HG03135 (cell line): ENCODE measurements around the gene PGAP1.
A peak's percentile ranks its signal among the peaks of the same experiment; 100 is the strongest.

ENCODE experiments used
- ATAC-seq: cut with Tn5 transposase; IDR thresholded peaks from one replicate; pipeline ENCODE4 v1.9.1; 2021; ENCODE audit warnings: mild to moderate bottlenecking, moderate library complexity; ENCODE audit not compliant: unreplicated experiment

Gene PGAP1, protein sequence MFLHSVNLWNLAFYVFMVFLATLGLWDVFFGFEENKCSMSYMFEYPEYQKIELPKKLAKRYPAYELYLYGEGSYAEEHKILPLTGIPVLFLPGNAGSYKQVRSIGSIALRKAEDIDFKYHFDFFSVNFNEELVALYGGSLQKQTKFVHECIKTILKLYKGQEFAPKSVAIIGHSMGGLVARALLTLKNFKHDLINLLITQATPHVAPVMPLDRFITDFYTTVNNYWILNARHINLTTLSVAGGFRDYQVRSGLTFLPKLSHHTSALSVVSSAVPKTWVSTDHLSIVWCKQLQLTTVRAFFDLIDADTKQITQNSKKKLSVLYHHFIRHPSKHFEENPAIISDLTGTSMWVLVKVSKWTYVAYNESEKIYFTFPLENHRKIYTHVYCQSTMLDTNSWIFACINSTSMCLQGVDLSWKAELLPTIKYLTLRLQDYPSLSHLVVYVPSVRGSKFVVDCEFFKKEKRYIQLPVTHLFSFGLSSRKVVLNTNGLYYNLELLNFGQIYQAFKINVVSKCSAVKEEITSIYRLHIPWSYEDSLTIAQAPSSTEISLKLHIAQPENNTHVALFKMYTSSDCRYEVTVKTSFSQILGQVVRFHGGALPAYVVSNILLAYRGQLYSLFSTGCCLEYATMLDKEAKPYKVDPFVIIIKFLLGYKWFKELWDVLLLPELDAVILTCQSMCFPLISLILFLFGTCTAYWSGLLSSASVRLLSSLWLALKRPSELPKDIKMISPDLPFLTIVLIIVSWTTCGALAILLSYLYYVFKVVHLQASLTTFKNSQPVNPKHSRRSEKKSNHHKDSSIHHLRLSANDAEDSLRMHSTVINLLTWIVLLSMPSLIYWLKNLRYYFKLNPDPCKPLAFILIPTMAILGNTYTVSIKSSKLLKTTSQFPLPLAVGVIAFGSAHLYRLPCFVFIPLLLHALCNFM

DNA sequence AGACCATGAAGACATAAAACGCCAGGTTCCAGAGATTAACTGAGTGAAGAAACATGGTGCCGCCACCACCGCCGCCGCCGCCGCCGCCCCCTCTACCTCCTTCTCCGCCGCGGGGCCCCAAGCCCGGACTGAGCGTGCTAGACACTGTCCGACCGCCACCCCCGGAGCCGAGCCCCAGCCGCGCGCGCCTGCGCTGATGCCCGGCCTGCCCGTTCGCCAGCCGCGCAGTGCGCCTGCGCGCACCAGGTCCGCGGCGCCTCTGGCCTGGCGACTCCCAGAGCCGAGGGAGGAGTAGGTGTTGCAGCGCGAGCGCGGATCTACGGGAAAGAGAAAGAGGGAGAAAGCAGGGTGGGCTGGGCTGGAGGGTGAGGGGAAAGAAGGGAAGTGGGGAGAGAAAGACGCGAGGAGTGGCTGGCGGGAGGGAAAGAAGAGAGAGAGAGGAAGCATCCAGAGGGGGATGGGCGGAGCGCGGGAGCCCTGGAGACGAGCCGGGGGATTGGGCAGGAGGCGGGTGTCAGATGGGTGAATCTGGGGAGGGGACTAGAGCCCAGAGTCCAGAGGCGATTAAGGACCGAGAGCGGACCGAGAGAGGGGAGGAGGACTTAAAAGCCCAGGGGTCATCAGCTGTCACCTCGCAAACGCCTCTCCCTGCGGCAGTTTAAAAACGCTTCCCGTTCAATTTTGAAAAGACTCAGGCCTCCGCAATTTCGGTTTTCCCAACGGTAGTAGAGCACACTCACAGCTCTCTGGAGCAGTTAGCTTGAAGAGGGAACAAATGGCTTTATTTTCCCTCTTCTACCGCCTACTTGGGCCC lies at the start of gene PGAP1:
PGAP1 (minus strand) TSS at position 146 of the 814 bp plus-strand sequence; CDS start at position 55, 91 bp downstream.
- peak; percentile 89 for ATAC-seq

DNA sequence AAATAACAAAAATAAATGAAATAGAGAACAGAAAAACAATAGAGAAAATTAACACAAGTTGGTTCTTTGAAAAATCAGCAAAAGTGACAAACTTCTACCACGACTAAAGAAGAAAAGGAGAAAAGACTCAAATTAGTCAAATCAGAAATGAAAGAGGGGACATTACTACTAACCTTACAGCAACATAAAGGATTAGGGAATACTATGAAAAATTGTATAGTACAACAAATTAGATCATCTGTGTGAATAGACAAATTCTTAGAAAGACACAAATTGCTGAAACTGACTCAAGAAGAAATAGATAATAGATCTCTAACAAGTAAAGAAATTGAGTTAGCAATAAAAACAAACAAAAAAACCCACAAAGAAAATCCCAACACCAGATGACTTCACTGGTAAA lies 48.5 kb upstream of the PGAP1 start:
- ATAC-seq: no peak

DNA sequence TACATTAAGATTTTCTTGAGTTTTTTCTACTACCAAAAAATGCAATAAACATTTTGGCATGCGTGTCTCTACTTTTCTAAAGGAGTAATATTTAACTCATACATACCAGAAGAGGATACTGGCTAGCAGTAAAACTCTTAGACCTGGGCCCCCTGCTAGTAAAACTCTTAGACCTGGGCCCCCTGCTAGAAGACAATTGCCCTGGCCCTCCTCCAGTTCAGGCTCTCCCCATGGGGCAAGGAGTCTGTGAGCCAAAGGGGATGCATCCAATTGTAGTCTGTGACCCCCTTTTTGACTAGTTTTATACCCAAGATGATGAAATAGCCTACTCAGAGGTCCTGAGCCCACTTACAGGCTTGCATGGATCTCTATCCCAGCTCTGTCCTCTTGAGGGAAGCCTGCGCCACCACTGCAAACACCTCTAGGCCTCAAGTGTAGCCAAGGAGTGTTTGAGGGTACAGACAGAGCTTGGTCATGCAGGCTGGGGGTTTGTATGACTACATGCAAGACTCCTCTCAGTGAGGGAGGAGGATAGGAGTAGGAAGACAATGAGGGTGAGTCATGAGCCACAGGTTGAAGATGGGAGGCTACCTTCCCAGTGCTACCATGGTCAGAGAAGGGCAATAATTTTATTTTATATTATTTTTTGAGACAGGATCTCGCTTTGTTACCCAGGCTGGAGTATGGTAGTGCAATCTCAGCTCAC lies 45.2 kb upstream of the PGAP1 start:
- no peak for ATAC-seq

DNA sequence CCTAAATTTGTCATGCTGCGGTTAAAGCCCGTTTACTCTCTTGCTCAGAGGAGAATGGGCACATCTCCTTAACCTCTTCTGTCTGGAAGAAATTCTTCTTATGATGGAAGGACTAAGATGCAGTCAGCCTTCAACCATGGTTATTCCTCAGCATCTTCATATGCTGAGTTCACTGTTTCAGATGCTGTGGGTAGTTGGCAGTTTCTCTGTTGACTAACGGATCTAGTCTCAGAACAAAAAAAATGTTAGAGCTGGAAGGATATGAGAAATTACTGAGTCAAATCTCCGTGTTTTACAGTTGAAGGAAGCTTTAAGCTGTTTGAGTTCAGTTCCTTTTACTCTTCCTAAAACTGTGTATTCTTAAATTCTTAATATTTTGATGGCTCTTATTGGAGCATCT lies 43.6 kb upstream of the PGAP1 start:
- no peak for ATAC-seq

DNA sequence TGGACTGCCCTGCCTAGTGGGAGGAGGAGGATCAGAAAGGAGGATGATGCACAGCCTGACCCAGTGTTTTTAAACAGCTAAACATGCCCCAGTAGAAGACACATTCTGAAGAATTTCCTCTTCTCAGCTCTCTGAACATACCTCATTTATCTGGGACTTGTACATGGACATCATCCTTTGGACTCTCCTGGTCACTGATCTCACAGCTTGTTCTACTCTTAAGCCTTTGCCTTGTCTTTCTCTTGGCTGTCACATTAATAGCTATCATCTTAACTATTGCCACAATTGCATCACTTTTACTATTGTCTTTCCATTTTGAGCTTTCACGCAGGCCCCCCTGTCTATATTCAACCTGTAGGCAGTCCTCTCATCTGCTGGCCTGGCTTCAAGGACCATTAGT lies 42.0 kb upstream of the PGAP1 start:
- no peak for ATAC-seq

DNA sequence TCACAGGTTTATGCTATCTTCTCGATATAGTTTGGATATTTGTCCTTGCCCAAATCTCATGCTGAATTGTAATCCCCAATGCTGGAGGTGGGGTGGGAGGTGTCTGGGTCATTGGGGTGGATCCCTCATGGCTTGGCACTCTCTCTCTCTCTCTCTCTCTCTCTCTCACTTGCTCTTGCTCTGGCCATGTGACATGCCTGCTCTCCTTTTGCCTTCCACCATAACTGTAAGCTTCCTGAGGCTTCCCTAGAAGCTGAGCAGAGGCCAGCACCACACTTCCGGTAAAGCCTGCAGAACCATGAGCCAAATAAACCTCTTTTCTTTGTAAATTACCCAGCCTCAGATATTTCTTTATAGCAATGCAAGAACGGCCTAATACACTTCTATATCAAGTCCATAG lies 41.3 kb upstream of the PGAP1 start:
- no peak for ATAC-seq

DNA sequence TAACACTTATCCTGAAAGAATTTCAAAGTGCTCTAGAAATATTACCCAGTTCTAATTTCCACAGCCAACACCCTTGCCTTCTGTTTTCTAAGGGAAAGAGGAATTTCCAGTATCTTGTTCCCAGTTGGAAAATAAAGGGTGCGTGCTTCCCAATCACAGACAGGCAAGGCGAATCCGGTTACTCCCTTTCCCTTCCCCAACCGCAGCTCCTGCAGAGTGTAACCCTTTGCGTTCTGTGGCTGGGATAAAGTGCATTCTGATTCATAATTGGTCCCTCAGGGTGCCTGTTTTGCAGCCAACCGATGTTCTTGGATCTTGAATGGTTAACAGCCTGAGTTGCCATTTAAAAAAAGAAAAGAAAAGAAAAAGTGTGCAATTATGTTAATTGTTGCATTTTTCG lies 40.6 kb upstream of the PGAP1 start:
- ATAC-seq: no peak

DNA sequence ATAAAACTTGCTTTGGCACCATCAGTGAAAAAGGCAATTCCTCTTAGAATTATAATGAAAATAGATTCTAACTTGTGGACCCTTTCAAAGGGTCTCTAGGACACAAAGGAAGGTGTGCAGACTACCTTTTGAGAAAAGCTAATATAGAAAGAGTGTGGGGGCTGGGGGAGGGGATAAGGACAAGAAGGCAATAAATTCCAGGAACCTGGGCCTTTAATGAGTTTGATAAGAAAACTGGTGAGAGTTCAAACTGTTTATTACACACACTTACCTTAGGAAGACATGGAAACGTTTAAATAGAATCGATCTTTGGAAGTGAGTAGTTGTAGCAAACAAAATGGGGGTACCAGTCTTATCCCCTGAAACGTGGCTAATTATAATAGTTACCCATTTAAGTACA lies 39.6 kb upstream of the PGAP1 start:
- no peak for ATAC-seq

DNA sequence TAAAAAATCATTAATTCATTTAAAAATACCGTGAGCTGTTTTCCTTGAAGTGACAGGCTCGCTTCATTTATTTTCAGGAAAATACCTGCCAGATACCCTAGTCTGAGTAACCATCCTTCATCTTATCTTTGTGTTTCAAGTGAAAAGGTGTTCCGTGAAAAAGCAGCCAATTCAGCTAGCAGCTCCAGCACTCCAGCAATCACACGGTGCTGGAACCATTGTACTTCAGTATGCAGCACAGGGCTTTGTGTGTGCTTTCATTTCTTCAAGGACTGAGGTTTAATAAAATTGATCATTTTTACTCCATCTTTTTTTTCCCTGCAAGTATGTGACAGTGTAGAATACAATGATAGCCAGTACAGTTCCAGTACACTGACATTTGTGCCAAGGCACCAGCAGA lies 39.1 kb upstream of the PGAP1 start:
- ATAC-seq: no peak

DNA sequence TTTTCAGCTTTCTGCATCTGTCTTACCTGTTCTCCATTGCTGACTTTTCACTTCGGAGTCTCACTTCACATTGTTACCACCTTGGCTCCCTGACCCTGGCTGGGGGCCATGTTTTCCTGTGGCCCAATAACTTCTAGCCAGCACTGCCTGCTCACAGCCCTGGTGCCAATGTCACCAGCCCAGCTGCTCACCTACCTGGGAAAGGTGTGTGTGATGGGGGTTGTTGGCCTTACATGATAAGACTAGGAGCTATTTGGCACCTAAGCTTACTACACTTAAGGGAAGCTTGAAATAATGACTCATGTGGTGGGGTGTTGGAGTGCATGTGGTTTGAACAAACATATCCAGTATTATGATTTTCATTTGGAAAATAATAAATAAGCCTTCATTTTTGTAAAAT lies 37.5 kb upstream of the PGAP1 start:
- no peak for ATAC-seq

DNA sequence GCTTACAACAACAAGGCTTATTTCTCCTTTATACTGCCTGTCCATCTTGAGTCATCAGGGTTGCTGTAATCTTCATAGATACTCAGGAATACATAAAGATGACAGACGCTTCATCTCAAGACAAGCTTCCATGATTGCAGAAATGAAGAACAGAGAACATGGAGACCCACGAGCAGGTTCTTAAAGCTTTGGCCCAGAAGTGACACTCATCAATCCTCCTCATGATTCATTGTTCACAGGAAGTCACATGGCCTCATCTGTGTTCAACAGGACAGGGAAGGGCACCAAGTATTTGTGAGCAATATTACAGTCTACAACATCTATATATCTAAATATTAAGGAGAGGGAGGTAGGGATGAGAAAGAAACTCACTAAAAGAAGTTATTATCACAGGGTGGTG lies 36.5 kb upstream of the PGAP1 start:
- no peak for ATAC-seq

DNA sequence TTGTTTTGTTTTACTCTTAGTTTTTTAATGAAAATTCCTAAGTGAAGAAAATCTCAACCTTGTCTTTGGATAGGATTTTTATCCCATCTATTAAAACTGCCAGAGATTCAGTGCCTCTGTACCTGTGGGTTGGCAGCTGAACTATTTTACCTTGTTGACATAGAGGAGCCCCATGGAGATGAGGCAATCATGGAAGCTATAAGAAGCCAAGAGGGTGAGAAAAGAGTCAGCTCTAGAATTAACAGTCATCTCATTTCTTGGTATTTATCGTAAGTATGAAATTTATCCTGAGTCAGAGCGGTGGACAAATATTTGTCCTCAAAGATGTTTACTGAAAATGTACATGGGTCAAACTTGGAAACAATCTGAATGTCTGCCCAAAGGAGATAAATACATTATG lies 35.8 kb upstream of the PGAP1 start:
- no peak for ATAC-seq

DNA sequence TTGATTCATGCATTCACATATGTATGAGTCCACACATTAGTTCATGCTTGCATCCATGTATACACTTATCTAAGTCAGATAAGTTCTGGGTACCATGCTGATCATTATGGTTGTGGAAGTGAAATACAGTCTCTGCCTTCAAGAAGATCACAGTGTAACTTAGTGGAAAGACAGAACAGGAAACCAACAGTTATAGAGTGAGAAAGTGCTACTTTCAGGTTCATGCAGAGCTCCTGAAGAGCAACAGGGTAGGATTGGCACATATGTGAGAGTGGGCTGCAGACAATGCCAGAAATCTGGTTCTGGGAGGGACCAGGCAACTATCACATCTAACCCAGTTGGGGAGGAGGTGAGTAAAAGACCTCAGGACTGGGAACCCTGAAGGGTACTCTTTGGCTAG lies 35.4 kb upstream of the PGAP1 start:
- peak; percentile 99 for ATAC-seq

DNA sequence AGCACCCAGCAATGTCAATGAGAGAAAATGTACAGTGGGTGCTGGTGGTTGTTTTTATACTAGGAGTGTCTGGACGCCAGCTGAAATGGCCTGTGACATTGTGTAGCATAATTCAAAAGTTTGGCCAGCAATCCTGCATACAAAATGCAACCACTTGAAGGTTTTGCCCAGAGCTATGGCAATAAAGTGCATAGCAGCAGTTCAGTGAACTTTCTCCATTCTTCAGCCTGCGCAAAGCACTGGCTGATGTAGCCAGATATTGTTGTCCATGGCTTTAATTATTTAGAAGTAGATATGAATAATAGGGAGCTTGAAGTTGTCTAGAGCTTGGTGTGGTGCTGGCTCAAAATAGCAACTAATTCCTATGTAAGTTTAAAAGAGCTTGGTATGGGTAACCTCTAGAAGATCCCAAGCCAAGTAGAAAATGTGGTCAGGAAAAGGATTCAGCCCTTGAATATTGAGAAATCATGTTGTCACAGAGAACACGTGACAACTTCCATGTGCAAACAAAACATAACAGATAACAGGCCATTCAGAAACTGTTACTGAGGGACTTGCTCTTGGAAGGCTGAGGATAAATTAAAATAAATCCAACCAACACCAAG lies 33.3 kb upstream of the PGAP1 start:
- no peak for ATAC-seq

DNA sequence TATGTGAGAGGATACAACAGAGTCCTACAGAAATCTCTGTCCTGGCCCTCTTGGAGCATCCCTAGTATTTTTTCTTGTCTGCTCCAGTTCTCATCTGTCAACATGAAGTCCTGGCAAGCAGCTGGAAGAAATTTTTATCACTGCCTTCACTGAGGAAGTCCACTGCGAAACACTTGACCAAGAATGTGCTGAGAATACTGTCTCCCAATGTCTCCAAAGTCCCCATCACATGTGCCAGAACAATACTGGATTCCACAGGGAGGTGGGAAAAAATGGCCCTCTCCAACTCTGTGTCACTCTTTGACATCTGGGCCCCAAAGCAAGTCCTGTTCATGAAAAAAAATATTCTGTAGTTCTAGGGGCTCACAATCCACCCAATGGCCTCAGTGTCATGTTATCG lies 32.8 kb upstream of the PGAP1 start:
- no peak for ATAC-seq

DNA sequence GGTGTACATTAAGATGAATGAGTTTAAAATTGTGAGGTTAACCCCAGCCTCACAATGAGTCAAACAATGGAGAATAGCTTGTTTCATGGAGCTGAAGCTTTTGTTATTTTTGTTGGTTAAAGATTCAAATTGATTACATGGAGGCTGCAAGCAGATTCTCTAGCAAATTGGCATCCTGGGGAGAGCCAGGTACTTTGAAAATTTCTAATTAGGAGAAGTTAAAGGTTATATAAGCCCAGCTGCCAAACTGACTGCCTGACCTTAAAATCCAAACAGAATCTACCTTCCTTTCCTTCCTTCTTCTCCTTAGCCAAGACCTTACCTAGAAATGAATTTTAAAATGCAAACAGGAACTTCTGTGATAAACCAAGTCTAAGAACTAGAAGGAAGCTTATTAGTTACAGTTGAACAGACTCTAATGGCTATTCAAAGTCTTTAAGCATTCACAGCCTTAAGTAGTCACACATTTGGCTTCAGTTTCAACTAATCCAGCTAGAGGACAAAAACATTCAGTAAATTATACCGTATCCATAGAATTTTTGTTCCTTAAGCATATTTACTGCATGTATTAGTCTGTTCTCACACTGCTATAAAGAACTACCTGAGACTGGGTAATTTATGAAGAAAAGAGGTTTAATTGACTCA lies 31.5 kb upstream of the PGAP1 start:
- no peak for ATAC-seq

DNA sequence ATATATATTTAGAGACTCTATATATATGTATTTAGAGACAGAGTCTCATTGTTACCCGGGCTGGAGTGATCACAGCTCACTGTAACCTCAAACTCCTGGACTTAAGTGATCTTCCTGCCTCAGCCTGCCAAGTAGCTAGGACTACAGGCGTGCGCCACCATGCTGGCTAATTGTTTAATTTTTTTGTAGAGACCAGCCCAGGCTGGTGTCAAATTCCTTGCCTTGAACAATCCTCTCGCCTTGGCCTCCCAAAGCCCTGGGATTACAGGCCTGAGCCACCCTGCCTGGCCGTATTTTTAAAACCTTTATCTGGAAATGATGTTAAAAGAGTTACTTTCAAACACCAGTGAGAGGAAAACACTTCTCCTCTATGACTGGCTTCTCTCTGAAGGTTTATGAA lies 30.9 kb upstream of the PGAP1 start:
- no peak for ATAC-seq

DNA sequence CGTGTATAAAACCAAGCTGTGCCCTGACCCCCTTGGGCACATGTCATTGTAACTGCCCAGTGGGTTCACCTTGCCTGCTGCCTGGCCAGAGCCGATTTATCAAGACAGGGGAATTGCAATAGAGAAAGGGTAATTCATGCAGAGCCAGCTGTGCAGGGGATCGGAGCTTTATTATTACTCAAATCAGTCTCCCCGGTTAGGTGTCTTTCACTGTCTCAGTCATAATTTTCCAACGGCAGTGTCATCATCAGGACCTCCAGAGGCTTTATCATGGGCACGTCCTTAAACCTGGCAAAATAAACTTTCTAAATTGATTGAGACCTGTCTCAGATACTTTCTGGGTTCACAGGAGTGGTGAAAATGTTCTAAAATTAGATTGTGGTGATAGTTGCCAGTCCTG lies 29.6 kb upstream of the PGAP1 start:
- no peak for ATAC-seq

DNA sequence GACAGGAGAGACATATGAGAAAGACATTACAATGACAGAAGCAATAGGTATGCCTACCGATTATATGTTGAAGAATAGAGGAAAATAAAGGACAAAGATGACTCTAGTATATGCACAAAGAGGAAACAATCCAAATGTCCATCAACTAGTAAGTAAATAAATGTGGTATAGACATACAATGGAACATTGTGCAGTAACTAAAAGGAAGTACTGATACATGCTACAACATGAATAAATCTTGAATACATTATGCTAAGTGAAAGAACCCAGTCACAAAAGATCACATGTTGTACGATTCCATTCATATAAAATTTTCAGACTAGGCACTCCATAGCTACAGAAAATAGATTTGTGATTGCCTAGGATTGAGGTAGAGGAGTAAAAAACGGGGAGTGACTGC lies 28.5 kb upstream of the PGAP1 start:
- ATAC-seq: no peak

DNA sequence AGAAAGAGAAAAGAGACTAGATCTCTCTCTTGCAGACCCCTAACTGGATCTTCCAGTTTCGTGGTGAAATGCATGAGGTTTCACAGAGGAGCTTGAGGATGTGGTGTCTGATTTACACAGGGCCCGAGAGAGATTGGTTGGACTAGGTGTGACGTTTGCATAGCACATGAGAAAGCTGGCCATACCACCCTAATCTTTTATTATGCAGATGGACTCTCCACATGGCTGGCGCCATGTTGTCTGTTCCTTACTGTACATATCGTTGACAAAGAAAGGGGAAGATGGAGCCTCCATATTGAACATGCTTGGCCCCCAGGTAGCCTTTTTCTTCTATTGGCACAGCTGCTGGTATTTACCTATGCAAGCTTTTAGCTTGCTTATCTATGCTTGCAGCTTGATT lies 27.5 kb upstream of the PGAP1 start:
- no peak for ATAC-seq
